Measurements from ENCODE around the gene TMEM184A. TPM values are rescaled to one million over a fixed set of nuclear protein-coding genes. Genes with fewer than 3 reads are reported as not detected.

Gene TMEM184A
- total and polyA plus RNA-seq, 2 of the 13 experiments (the other 11 are each of a cell fraction or from before 2014, with no cell fraction given): 9.5 to 20.4 TPM

DNA sequence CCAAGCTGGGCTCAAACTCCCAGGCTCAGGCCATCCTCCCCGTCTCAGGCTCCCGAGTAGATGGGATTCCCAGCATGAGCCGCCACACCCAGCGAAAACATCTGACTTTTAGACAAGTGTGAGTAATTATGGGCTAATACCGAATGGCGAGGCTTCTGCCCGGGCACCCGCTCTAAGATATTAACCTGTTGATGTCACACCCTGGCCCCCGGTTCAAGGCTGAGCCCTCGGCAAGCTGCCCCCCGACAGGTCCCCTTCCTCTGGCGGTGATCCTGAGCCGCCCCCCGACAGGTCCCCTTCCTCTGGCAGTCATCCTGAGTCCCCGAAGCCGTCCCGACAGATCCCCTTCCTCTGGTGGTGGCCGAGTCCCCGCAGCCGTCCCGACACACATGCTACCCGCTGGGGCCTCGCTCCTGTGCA is 8.6 kb upstream of the TMEM184A start:
- intact Hi-C loops (cut with micrococcal nuclease; ENCODE audit: unreplicated experiment) (no loop called here), in situ Hi-C loops (cut with HindIII; ENCODE audit: extremely low pct_ligation_motif_present, low pct_unique_long_range_greater_than_20kb) (no loop called here)
- Histone ChIP-seq H3K4me3 (replicated peaks in 1 of 3; ENCODE audit: insufficient read depth in 1 of 3, low read depth in 2 of 3, low read length in 3 of 3) (no peak overlapping the region), H3K36me3 (replicated peaks in 1 of 2; ENCODE audit: control insufficient read depth in 1 of 2, insufficient read depth in 2 of 2, low read length in 2 of 2) (peaks cover 2 to 14% of the 10 kb centered on the region in 2 experiments; a peak in 2 of 5 replicates), H3K27ac (ENCODE audit: extremely low read length, insufficient read depth, low read length) (no peak overlapping the region), H3K79me2 (ENCODE audit: insufficient read depth, low read length) (peaks cover 7% of the 10 kb centered on the region), H3K9me3 (ENCODE audit: low read length) (no peaks in the 10 kb centered on the region), H4K20me1 (ENCODE audit: insufficient read depth, low read length) (no peaks in the 10 kb centered on the region), H3K9ac (ENCODE audit: insufficient read depth, low read depth, low read length) (no peak overlapping the region), H3K4me2 (ENCODE audit: low read depth, low read length) (no peak overlapping the region), H3K4me1 (ENCODE audit: insufficient read depth, low read length) (peaks cover 46% of the 10 kb centered on the region), H2AFZ (ENCODE audit: low read length) (no peak overlapping the region), H3K27me3 (ENCODE audit: control insufficient read depth in 1 of 2, insufficient read depth in 2 of 2, low read length in 2 of 2) (peaks cover 8 to 15% of the 10 kb centered on the region in 2 experiments; a peak in 2 of 5 replicates)
- no TSS peak for BruUV-seq (replicated peaks)
- ChIA-PET POLR2A (no interaction called here), CTCF (ENCODE audit: low intra/inter-chr PET ratio, low total read pairs) (no interaction called here)
- DNase-seq (ENCODE audit: low spot score) (no peak), FAIRE-seq (no peak), ATAC-seq (no peak)
- TF ChIP-seq ZNF772 (CRISPR knock-in tag; IDR thresholded peaks at IDR 0.05) (no peak), HOXA9 (CRISPR knock-in tag; IDR thresholded peaks at IDR 0.05; ENCODE audit: borderline replicate concordance) (no peak), FOXM1 (CRISPR knock-in tag; IDR thresholded peaks at IDR 0.05) (no peak), AGO2 (optimal IDR thresholded peaks at IDR 0.05; ENCODE audit: low read depth, low read length) (peak; percentile 67)
- WGBS (ENCODE audit: low lambda C conversion rate): 95% methylated on average over 15 of the region's 23 CpGs

DNA sequence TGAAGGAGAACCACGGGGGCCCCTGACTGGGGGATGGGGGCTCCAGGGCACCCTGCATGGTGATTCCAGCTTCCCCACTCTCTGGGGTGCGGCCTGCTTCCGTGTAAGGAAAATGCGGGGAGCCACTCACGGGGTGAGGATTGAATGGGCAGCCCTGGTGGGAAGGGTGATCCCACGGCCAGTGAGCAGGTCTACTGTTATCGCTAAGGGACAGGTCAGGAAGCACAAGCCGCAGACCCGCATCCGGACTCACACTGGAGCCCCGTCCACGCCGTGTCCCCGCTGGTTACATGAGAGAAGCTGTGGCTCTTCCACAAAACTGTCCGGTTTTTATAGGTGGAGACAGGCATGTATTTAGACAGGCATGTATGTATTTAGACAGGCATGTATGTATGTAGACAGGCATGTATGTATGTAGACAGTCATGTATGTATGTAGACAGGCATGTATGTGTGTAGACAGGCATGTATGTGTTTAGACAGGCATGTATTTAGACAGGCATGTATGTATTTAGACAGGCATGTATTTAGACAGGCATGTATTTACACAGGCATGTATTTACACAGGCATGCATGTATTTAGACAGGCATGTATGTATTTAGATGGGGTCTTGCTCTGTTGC is 8.1 kb upstream of the TMEM184A start:
- in situ Hi-C loops (cut with HindIII; ENCODE audit: extremely low pct_ligation_motif_present, low pct_unique_long_range_greater_than_20kb): no loop called here
- no TSS peak for BruUV-seq (replicated peaks)
- ATAC-seq: no peak
- Histone ChIP-seq H3K4me1 (ENCODE audit: insufficient read depth, low read length) (peaks cover 45% of the 10 kb centered on the region), H3K79me2 (ENCODE audit: insufficient read depth, low read length) (peaks cover 5% of the 10 kb centered on the region), H2AFZ (ENCODE audit: low read length) (no peak overlapping the region), H4K20me1 (ENCODE audit: insufficient read depth, low read length) (no peaks in the 10 kb centered on the region), H3K4me3 (replicated peaks in 1 of 3; ENCODE audit: insufficient read depth in 1 of 3, low read depth in 2 of 3, low read length in 3 of 3) (no peak overlapping the region), H3K4me2 (ENCODE audit: low read depth, low read length) (no peak overlapping the region), H3K9me3 (ENCODE audit: low read length) (no peaks in the 10 kb centered on the region), H3K27ac (ENCODE audit: extremely low read length, insufficient read depth, low read length) (no peak overlapping the region), H3K36me3 (replicated peaks in 1 of 2; ENCODE audit: control insufficient read depth in 1 of 2, insufficient read depth in 2 of 2, low read length in 2 of 2) (peaks cover 2 to 14% of the 10 kb centered on the region in 2 experiments; a peak in 2 of 5 replicates), H3K9ac (ENCODE audit: insufficient read depth, low read depth, low read length) (no peak overlapping the region), H3K27me3 (ENCODE audit: control insufficient read depth in 1 of 2, insufficient read depth in 2 of 2, low read length in 2 of 2) (peaks cover 8 to 15% of the 10 kb centered on the region in 2 experiments; a peak in 2 of 5 replicates)
- FAIRE-seq: no peak
- TF ChIP-seq PAF1 (CRISPR knock-in tag; IDR thresholded peaks at IDR 0.05): no peak
- TF ChIP-seq RFXANK (CRISPR knock-in tag; IDR thresholded peaks at IDR 0.05): no peak
- TF ChIP-seq, protein P1, sequence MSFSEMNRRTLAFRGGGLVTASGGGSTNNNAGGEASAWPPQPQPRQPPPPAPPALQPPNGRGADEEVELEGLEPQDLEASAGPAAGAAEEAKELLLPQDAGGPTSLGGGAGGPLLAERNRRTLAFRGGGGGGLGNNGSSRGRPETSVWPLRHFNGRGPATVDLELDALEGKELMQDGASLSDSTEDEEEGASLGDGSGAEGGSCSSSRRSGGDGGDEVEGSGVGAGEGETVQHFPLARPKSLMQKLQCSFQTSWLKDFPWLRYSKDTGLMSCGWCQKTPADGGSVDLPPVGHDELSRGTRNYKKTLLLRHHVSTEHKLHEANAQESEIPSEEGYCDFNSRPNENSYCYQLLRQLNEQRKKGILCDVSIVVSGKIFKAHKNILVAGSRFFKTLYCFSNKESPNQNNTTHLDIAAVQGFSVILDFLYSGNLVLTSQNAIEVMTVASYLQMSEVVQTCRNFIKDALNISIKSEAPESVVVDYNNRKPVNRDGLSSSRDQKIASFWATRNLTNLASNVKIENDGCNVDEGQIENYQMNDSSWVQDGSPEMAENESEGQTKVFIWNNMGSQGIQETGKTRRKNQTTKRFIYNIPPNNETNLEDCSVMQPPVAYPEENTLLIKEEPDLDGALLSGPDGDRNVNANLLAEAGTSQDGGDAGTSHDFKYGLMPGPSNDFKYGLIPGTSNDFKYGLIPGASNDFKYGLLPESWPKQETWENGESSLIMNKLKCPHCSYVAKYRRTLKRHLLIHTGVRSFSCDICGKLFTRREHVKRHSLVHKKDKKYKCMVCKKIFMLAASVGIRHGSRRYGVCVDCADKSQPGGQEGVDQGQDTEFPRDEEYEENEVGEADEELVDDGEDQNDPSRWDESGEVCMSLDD (CRISPR knock-in tag; IDR thresholded peaks at IDR 0.05; ENCODE audit: borderline replicate concordance): no peak
- no peak for TF ChIP-seq YEATS2 (CRISPR knock-in tag; IDR thresholded peaks at IDR 0.05; ENCODE audit: borderline replicate concordance)
- TF ChIP-seq, protein P2, sequence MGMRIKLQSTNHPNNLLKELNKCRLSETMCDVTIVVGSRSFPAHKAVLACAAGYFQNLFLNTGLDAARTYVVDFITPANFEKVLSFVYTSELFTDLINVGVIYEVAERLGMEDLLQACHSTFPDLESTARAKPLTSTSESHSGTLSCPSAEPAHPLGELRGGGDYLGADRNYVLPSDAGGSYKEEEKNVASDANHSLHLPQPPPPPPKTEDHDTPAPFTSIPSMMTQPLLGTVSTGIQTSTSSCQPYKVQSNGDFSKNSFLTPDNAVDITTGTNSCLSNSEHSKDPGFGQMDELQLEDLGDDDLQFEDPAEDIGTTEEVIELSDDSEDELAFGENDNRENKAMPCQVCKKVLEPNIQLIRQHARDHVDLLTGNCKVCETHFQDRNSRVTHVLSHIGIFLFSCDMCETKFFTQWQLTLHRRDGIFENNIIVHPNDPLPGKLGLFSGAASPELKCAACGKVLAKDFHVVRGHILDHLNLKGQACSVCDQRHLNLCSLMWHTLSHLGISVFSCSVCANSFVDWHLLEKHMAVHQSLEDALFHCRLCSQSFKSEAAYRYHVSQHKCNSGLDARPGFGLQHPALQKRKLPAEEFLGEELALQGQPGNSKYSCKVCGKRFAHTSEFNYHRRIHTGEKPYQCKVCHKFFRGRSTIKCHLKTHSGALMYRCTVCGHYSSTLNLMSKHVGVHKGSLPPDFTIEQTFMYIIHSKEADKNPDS (CRISPR knock-in tag; IDR thresholded peaks at IDR 0.05): no peak
- no peak for TF ChIP-seq AHR (CRISPR knock-in tag; IDR thresholded peaks at IDR 0.05)
- no peak for TF ChIP-seq HDAC1 (CRISPR knock-in tag; IDR thresholded peaks at IDR 0.05)
- TF ChIP-seq NPAS2 (CRISPR knock-in tag; IDR thresholded peaks at IDR 0.05; ENCODE audit: borderline replicate concordance): no peak
- ChIA-PET POLR2A (no interaction called here), CTCF (ENCODE audit: low intra/inter-chr PET ratio, low total read pairs) (no interaction called here)
- WGBS (ENCODE audit: low lambda C conversion rate): 67% methylated on average over 2 of the region's 15 CpGs
- DNase-seq (ENCODE audit: low spot score): no peak
- intact Hi-C loops (cut with micrococcal nuclease; ENCODE audit: unreplicated experiment): no loop called here

Measured in HepG2 (cell line).